ENCODE data around the gene DYSF. TPM values are rescaled to one million over a fixed set of nuclear protein-coding genes. Genes with fewer than 3 reads are reported as not detected.
A peak's percentile ranks its signal among the peaks of the same experiment; 100 is the strongest.

Gene DYSF
- total RNA-seq, 1 experiment from 2014 or later = 17.2 TPM

DNA sequence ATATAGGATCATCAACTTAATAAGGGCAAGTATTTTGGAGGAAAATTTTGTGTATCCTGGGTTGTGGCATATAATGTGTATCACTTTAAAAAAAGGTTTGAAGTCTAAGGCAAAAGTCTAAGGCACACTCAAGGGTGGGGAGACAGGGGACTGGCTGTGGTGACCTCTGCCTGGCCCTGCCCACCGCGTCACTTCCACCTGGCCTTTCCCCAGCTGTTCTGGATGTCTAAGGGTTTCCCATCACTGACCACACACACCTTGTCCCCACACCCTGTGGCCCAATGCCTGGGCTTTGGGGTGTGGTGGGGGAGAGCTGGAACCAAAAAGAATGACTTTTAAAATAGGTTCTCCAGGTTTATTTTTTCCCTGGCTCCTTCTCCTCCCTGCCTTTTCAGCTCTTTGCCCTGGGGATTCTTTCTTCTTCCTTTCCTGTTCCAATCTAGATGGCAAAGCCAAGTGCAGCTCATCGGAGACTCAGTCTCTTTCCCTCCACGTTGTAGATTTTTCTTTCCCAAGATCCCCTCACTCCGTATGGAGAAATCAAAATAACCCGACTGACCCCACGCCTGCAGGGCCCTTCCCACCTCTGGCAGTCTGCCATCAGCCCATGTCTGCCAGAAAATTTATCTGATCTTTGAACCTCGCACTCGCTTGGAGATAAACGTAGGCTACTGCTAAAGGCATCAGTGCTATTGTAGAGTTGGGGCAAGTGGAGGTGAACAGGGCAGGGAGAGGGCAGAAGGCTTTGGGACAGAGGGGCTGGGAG lies 257.2 kb downstream of the DYSF start:
- Histone ChIP-seq H3K27me3 (replicated peaks) (no peaks in the 10 kb centered on the region), H3K4me3 (no peak overlapping the region), H3K36me3 (no peaks in the 10 kb centered on the region), H3K27ac (no peak overlapping the region), H3K9me3 (replicated peaks) (no peaks in the 10 kb centered on the region), H3K4me1 (replicated peaks) (peaks cover 36% of the 10 kb centered on the region)
- DNase-seq (ENCODE audit: low read depth in 1 of 2, low spot score in 2 of 2) = no peak

DNA sequence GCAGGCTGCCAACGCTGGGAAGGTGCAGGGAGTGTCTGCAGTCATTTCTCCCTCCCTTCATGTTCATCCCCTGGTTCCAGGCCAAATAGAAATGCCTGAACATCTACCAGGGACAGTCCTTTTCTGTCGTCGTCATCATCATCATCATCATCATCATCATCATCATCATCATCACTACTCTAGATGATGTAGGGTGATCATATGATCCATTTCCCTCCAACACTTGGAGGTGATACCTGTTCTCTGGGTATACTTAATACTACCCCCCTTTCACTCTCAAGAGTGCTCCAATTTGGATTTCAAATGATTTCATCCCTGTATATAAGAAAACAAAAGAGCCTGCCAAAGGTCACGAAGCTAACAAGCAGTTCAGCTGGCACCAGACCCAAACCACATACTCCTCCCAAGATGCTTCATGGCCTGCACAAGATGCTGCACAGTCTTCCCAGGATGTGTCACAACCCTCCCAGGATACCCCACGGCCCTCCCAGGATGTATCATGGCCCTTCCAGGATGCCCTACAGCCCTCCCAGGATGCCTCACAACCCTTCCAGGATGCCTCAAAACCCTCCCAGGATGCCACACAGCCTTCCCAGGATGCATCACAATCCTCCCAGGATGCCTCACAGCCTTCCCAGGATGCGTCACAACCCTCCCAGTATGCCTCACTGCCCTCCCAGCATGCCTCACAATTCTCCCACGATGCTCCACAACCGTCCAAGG lies 257.9 kb downstream of the DYSF start:
- peak; percentile 18 to 59 for DNase-seq (ENCODE audit: low read depth in 1 of 2, low spot score in 2 of 2)

DNA sequence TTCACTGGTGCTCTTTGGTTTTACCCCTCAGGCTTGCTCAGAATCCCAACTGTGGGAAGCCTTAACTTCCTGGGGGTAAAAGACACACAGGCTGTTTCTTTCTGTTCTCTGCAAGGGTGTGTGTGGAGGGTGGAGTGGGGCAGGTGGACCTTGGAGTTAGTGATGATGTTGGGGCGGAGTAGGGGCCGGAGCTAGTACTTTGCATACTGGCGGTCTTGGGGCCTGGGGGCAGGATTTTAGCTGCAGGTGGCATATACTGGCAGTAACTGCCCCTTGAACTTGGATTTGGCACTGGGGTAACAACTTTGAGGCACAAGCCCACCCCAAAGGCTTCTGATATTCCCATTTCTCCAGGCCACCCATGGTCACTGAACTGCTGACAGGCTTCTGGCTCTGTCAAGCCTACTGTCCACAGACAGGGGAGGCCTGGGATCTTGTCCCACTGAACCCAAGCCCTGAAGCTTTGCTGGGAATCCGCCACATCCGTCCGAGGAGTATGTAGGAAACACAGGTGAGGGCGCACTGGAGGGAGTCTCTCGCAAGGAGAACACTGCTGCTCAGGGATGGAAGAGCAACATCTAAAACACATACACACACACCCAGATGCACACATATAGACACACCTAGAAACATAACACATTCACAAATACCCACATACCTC lies 258.9 kb downstream of the DYSF start:
- no peaks in the 10 kb centered on the region for H3K27me3 ChIP-seq (replicated peaks)
- peaks cover 54% of the 10 kb centered on the region for H3K4me1 ChIP-seq (replicated peaks)
- DNase-seq (ENCODE audit: low read depth in 1 of 2, low spot score in 2 of 2) = no peak
- no peak overlapping the region for H3K4me3 ChIP-seq
- no peaks in the 10 kb centered on the region for H3K9me3 ChIP-seq (replicated peaks)
- no peak overlapping the region for H3K27ac ChIP-seq
- H3K36me3 ChIP-seq = no peaks in the 10 kb centered on the region

More for the DNA sequence above, 257.9 kb downstream of the DYSF start:
- Histone ChIP-seq H3K36me3 (no peaks in the 10 kb centered on the region), H3K4me3 (no peak overlapping the region), H3K27me3 (replicated peaks) (no peaks in the 10 kb centered on the region), H3K9me3 (replicated peaks) (no peaks in the 10 kb centered on the region), H3K4me1 (replicated peaks) (peaks cover 44% of the 10 kb centered on the region), H3K27ac (no peak overlapping the region)

DNA sequence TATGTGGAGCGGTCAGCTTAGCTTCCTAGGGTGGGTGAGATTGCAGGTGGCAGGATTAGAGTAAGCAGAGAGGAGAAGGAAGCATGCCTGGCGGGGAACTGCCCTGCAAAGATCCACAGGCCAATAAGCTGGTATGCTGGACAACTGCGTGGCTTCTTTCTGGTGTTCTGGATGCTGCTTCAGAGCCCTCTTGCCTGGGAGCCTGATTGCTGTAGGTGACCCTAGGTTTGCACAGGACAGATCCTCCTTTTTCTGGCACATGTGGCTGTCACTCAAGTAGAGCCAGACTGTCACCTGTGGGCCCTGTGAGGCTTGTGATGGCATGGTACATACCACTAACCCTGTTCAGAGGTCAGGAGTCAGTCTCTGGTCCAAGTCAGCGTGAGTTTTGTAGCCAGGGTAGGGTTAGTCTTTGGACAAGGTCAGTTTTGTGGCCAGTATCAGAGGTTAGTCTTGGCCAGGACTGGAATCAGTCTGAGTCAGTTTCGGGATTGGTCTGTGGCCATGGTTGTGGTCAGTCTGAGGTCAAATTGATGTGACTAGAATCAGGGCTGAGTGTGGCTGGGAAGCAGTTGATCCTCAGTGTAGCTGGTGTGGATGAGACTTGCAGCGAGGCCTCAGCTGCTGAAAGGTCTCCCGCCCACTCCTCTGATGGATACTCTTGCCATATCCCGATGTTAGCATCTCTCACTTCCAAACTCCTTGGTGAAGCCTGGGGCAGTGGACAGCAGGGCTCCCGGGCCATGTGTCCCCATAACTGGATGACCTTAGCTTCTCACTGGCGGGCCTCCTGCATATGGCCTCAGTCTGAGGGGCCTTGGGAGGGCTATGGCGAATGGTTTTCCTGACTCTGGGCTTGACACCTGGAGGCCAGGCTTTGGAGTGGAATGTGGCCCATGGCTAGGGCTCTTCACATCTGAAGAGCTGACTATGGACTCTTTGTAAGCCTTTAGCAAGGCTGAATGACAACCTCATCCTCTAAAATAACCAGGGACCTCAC lies 260.5 kb downstream of the DYSF start:
- Histone ChIP-seq H3K4me1 (replicated peaks) (peaks cover 70% of the 10 kb centered on the region), H3K36me3 (no peaks in the 10 kb centered on the region), H3K27me3 (replicated peaks) (no peaks in the 10 kb centered on the region), H3K27ac (no peak overlapping the region), H3K9me3 (replicated peaks) (no peaks in the 10 kb centered on the region), H3K4me3 (no peak overlapping the region)
- no peak for DNase-seq (ENCODE audit: low read depth in 1 of 2, low spot score in 2 of 2)

DNA sequence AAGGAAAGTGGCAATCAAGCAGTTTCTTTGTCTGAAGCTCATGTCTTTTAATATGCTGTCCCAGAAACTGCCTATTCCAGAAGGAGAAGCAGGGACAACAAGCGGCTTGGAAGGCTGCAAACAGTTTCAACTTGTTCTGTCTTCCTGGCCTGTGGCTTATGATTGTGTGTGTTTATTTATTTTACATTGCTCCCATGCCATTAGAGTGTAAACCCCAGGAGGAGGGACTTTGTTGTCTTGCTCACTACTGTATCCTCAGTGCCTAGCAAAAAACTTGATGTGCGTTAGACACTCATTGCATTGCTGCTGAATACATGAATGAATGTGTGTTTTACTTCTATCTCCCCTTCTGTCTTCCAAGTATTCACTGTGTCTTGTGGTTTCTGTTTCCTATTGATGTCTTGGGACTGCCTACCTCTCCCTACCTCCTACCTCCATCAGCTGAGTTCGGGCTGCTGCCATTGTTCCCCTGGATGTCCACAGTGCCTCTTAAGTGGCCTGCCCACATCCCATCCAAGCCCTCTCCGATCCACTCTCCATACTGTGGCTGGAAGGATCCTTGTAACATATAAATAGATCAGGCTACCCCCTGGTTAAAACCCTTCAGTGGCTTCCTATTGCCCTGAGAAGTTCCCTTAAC lies 261.4 kb downstream of the DYSF start:
- no peaks in the 10 kb centered on the region for H3K9me3 ChIP-seq (replicated peaks)
- H3K36me3 ChIP-seq = no peaks in the 10 kb centered on the region
- H3K4me1 ChIP-seq (replicated peaks) = peaks cover 78% of the 10 kb centered on the region
- DNase-seq (ENCODE audit: low read depth in 1 of 2, low spot score in 2 of 2) = peak in 1 of 2 experiments; percentile 61
- no peaks in the 10 kb centered on the region for H3K27me3 ChIP-seq (replicated peaks)
- no peak overlapping the region for H3K27ac ChIP-seq
- no peak overlapping the region for H3K4me3 ChIP-seq

DNA sequence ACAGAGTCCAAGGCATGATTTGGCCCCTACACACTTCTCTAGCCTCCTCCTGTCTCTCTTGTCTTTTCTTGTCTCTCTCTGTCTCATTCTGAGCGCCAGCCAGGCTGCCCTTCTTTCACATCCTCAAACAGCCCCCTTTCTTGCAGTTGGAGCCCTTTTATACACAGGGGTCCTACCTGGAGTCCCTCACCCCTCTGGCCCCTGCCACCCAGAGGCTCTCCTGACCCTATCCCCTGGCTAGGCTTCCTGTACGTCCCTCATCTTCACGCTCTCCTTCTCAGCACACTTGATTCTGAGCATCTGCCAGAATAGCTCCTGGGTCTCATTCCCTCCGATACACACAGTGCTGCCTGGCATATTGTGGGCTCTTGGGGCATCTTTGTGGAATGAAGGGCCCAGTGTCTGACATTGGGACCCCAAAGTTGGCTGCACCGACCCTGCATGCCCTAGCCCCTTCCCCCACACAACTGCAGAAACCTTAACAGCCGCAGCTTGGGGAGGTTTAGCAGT lies 261.9 kb downstream of the DYSF start:
- Histone ChIP-seq H3K9me3 (replicated peaks) (no peaks in the 10 kb centered on the region), H3K27ac (no peak overlapping the region), H3K4me3 (no peak overlapping the region), H3K36me3 (no peaks in the 10 kb centered on the region), H3K4me1 (replicated peaks) (peaks cover 84% of the 10 kb centered on the region), H3K27me3 (replicated peaks) (no peaks in the 10 kb centered on the region)
- DNase-seq (ENCODE audit: low read depth in 1 of 2, low spot score in 2 of 2) = no peak

DNA sequence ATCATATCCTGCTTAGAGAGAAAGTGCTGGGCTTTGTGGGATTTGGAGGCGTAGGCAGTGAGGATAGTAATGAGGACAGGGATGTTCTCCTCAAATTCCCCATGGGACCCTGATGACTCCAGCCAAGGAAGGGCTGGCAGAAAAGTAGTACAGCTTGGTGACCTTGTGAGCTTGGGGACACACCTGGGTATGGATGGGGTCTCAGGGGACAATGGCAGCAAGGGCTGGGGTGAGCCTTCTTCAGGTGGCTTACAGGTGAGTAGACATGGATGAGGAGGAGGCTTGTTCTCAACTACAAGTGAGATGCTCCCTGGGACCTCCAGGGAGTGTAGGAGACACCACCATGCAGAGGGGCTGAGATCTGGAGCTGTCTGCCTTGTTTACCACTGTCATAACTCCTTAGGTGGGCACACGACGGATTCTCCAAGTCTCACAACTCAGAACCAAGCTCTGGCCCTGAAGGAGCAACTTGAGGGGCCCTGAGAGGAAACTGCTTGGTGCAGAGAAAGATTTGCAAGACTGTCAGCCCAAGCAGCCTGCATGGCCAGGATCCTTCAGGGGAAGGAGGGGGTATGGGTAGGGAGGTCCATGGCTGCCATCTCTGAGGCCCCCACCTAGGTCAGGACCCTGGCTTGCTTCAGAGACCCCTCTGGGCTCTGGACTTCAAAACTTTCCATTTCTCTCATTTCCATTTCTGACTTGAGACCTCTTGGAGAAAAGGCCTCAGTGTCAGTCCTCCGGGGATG lies 262.8 kb downstream of the DYSF start:
- peaks cover 86% of the 10 kb centered on the region for H3K4me1 ChIP-seq (replicated peaks)
- H3K27me3 ChIP-seq (replicated peaks) = no peaks in the 10 kb centered on the region
- H3K27ac ChIP-seq = no peak overlapping the region
- DNase-seq (ENCODE audit: low read depth in 1 of 2, low spot score in 2 of 2) = no peak
- H3K4me3 ChIP-seq = no peak overlapping the region
- H3K36me3 ChIP-seq = no peaks in the 10 kb centered on the region
- H3K9me3 ChIP-seq (replicated peaks) = no peaks in the 10 kb centered on the region

DNA sequence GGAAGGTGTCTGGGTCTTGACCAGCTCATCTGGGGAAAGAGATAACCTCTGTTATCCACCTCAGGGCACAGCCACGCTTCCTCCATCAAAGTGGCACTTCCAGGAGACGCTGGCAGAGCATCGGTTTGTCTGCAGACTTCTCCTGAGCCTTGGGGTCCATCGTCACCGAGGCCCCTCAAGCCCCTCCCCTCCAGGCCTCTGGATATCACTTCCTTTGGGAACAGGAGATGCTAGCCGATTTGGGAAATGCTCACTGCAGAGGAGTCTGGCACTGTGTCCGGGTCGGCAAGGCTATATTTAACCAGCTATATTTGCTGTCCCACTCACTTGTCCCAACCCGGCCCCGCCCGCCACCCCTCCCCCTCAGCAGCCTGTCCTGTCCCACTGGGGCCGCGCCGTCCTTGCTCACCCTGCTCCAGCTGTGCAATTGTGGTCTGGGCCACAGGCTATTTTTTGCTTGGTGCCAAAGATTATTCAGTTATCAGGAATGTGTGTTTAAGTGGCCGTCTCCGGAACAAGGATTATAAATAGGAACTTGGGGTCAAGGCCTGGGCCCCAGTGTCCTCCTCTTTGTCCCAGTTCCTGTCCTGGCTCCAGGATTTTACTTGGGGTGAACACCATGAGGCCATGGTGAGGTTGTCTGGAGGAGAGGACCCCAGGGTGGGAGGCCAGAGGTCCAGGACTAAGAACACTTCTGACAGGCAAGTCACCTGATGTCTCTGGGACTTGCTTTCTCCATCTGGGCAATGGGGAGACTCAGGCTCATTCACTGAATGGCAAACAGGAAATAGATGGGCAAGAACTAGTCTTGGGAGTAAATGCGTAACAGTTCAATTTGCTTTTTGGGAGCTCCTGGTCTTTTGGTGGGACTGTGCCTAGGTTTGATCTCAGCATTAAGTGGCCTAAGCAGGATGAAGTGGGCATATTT lies 263.6 kb downstream of the DYSF start:
- no peaks in the 10 kb centered on the region for H3K27me3 ChIP-seq (replicated peaks)
- H3K4me3 ChIP-seq = no peak overlapping the region
- no peaks in the 10 kb centered on the region for H3K36me3 ChIP-seq
- no peaks in the 10 kb centered on the region for H3K9me3 ChIP-seq (replicated peaks)
- peak; percentile 89 to 95 for DNase-seq (ENCODE audit: low read depth in 1 of 2, low spot score in 2 of 2)
- H3K4me1 ChIP-seq (replicated peaks) = peaks cover 86% of the 10 kb centered on the region
- peak overlapping the region; percentile 62 for H3K27ac ChIP-seq

DNA sequence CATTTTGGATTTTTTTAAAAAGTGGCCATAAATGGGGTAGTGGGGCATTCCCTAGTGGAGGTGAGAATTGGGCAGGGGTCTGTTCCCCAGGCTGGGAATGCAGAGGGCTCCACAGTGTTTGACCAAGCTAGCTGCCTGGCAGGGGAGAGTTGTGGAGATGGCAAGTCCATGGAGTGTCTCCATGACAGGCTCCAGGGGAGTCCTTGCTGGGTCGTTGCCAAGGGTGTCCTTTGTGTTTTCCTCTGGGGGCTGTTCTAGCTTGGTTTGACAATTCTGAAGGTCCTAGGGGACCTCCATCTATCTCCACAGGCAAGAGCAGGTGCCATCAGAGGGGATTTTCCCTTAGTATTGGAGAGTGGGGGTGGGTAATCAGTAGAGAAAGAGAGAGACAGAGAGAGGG lies 265.3 kb downstream of the DYSF start:
- Histone ChIP-seq H3K9me3 (replicated peaks) (no peaks in the 10 kb centered on the region), H3K36me3 (no peaks in the 10 kb centered on the region), H3K4me3 (no peak overlapping the region), H3K4me1 (replicated peaks) (peaks cover 82% of the 10 kb centered on the region), H3K27me3 (replicated peaks) (no peaks in the 10 kb centered on the region), H3K27ac (no peak overlapping the region)
- DNase-seq (ENCODE audit: low read depth in 1 of 2, low spot score in 2 of 2) = peak in 1 of 2 experiments; percentile 33

DNA sequence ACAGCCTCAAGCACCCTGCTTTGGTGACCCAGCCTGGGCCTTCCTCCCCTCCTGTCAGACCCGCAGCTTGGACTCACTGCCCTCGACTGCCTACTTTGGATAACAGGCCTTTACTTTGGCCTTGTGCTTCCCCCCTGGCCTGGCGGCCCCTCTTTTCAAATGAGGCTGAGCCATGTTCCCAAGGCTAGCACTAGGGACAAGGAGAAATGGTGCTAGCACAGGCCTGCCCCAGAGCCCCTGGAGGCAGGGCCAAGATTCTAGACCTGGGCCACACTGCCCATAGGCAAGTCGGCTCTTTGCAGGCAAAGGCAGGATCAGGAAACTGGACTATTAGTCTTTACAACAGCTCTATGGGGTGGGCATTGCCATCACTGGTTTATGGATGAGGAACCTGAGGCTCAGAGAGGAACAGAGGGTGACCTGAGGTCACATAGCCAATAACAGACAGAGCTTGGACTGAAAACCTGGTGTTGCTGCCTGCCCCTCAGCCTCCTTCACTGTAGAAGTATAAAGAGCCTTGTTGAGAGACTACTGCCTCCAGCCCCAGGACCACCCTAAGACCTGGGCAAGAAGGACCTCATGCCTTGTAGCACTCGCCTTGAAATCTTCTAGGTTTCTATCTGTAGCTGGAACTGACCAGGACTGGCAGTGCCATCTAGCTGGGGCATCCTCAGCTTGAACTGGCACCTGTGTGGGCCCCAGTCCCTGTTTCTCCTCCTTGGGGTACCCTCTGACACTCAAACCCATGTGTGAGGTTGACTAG lies 266.3 kb downstream of the DYSF start:
- DNase-seq (ENCODE audit: low read depth in 1 of 2, low spot score in 2 of 2) = peak in 1 of 2 experiments; percentile 19
- H3K4me3 ChIP-seq = no peak overlapping the region
- H3K36me3 ChIP-seq = no peaks in the 10 kb centered on the region
- H3K9me3 ChIP-seq (replicated peaks) = no peaks in the 10 kb centered on the region
- H3K27ac ChIP-seq = no peak overlapping the region
- H3K4me1 ChIP-seq (replicated peaks) = peaks cover 72% of the 10 kb centered on the region
- H3K27me3 ChIP-seq (replicated peaks) = no peaks in the 10 kb centered on the region

DNA sequence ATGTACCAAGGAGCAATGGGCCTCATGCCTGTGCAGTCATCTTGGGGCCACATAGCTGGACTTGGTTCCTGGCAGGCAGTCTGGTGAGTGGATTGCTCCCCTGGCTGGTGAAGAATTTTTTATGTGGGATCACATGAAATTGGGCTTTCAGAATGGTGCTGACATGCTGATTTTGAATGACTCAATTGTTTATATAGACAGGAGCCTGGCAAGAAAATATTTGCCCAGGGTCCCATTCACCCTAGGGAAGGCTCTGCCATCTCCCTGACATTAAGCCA lies 266.9 kb downstream of the DYSF start:
- Histone ChIP-seq H3K9me3 (replicated peaks) (0 out of 2 replicates have a peak, but pooled peaks cover 2% of the 10 kb centered on the region), H3K27me3 (replicated peaks) (no peaks in the 10 kb centered on the region), H3K4me3 (no peak overlapping the region), H3K27ac (no peak overlapping the region), H3K4me1 (replicated peaks) (peaks cover 67% of the 10 kb centered on the region), H3K36me3 (no peaks in the 10 kb centered on the region)
- DNase-seq (ENCODE audit: low read depth in 1 of 2, low spot score in 2 of 2) = peak; percentile 44 to 47
